Endothelial cell of umbilical vein (primary cell): ENCODE data around the gene TMEM154. TPM values are rescaled to one million over a fixed set of nuclear protein-coding genes. Genes with fewer than 3 reads are reported as not detected.

Experiments
- BruUV-seq: library from RNA; stranded (reverse); fragments of 400-500 nt; replicated peaks from 2 replicates; lab custom pipeline; 2021; lab: Mats Ljungman, UMichigan
- CTCF ChIA-PET: fragments of 300-600, 350-600 bp; sonication (Branson Sonifier 250); formaldehyde crosslinking; loops from one replicate; lab custom pipeline; 2021; ENCODE audit warnings: antibody characterized with exemption, inconsistent platforms; lab: Charles Lee
- POLR2A ChIA-PET: fragments of 300-600, 350-600 bp; sonication (Branson Sonifier 250); formaldehyde crosslinking; loops from one replicate; lab custom pipeline; 2021; ENCODE audit warnings: antibody characterized with exemption, inconsistent platforms; lab: Charles Lee
- DNase-seq: peaks from one replicate; pipeline ENCODE4 v3.0.0-alpha.2; 2011; ENCODE audit warnings: low read depth, low spot score
- FAIRE-seq: peaks from 2 replicates; lab custom pipeline; 2011; peaks lifted over from hg19 to GRCh38; lab: Jason Lieb, UNC
- H2AFZ ChIP-seq: 2 replicates; pipeline ENCODE4 v1.6.0; 2012; ENCODE audit warnings: low read depth, low read length, control low read depth, inconsistent platforms
- H3K27ac ChIP-seq: 2 replicates; pipeline ENCODE4 v1.5.1; 2011; ENCODE audit warnings: low read depth, mild to moderate bottlenecking, control low read depth, low read length, moderate library complexity; ENCODE audit not compliant: insufficient read depth
- H3K27me3 ChIP-seq, 2 experiments: 2 replicates each; pipeline versions ENCODE4 v1.6.0 to v1.6.1; 2011; ENCODE audit warnings: low read length in 2 of 2, mixed read lengths in 1 of 2; ENCODE audit not compliant: control insufficient read depth in 2 of 2, insufficient read depth in 2 of 2
- H3K36me3 ChIP-seq, 2 experiments: 2 replicates in 1 of 2; 3 replicates in 1 of 2; pipeline ENCODE4 v1.5.1; 2011; ENCODE audit warnings: low read length in 2 of 2, mild to moderate bottlenecking in 1 of 2, moderate library complexity in 1 of 2; ENCODE audit not compliant: control insufficient read depth in 2 of 2, insufficient read depth in 2 of 2; ENCODE audit errors: extremely low read depth in 1 of 2
- H3K4me1 ChIP-seq: 3 replicates; pipeline ENCODE4 v1.5.1; 2011; ENCODE audit warnings: mild to moderate bottlenecking, low read length; ENCODE audit not compliant: control insufficient read depth, insufficient read depth; ENCODE audit errors: extremely low read depth
- H3K4me2 ChIP-seq: 2 replicates; pipeline ENCODE4 v1.6.1; 2011; ENCODE audit warnings: low read length, control low read depth, mixed read lengths; ENCODE audit not compliant: insufficient read depth
- H3K4me3 ChIP-seq, 3 experiments: fragments of 200-600 bp in 1 of 3; sonication (generic), shearing (Covaris generic) in 1 of 3; replicated peaks in 1 of 3; 2 replicates each; pipeline ENCODE4 v1.5.1; 2011 to 2016; ENCODE audit warnings: control low read depth in 3 of 3, low read length in 3 of 3, mild to moderate bottlenecking in 2 of 3, inconsistent platforms in 1 of 3, low read depth in 1 of 3, moderate library complexity in 1 of 3; ENCODE audit not compliant: insufficient read depth in 1 of 3
- H3K79me2 ChIP-seq: 2 replicates; pipeline ENCODE4 v1.6.0; 2012; ENCODE audit warnings: low read length, inconsistent platforms; ENCODE audit not compliant: control insufficient read depth, insufficient read depth
- H3K9ac ChIP-seq: replicated peaks from 2 replicates; pipeline ENCODE3; 2011; ENCODE audit warnings: low read length, control low read depth; ENCODE audit not compliant: insufficient read depth; ENCODE audit errors: extremely low read depth
- H3K9me1 ChIP-seq: replicated peaks from 3 replicates; pipeline ENCODE4 v1.6.0; 2011; ENCODE audit warnings: mild to moderate bottlenecking, low read length; ENCODE audit not compliant: control insufficient read depth, insufficient read depth; ENCODE audit errors: extremely low read depth
- H3K9me3 ChIP-seq: replicated peaks from 2 replicates; pipeline ENCODE4 v1.5.1; 2012; ENCODE audit warnings: low read length, inconsistent platforms; ENCODE audit not compliant: control insufficient read depth, insufficient read depth
- H4K20me1 ChIP-seq: replicated peaks from 2 replicates; pipeline ENCODE3; 2011; ENCODE audit warnings: mild to moderate bottlenecking, low read length; ENCODE audit not compliant: control insufficient read depth, insufficient read depth; ENCODE audit errors: extremely low read depth
- CTCF ChIP-seq, 2 donors: IDR thresholded peaks; 1 replicate in 1 of 2; 2 replicates in 1 of 2; pipeline ENCODE4 v1.5.1; 2011; ENCODE audit warnings: low read length in 2 of 2, mild to moderate bottlenecking in 2 of 2, moderate library complexity in 2 of 2, control low read depth in 1 of 2, inconsistent platforms in 1 of 2, low read depth in 1 of 2; ENCODE audit not compliant: insufficient read depth in 1 of 2; ENCODE audit errors: extremely low read depth in 1 of 2
- EZH2 ChIP-seq: IDR thresholded peaks from 2 replicates; pipeline ENCODE4 v1.6.1; 2012; ENCODE audit warnings: borderline replicate concordance, low read depth, mild to moderate bottlenecking, moderate library complexity, low read length, inconsistent platforms; ENCODE audit not compliant: severe bottlenecking
- FOS ChIP-seq: IDR thresholded peaks from 2 replicates; pipeline ENCODE4 v1.6.1; 2011; ENCODE audit warnings: mild to moderate bottlenecking, low read length, moderate library complexity, borderline replicate concordance; ENCODE audit not compliant: insufficient read depth
- JUN ChIP-seq: IDR thresholded peaks from 2 replicates; pipeline ENCODE4 v1.6.1; 2011; ENCODE audit warnings: borderline replicate concordance, low read depth; ENCODE audit not compliant: insufficient read length, insufficient read depth
- MYC ChIP-seq: IDR thresholded peaks from one replicate; pipeline ENCODE4 v1.6.1; 2011; ENCODE audit warnings: mild to moderate bottlenecking, low read depth, low read length
- POLR2A ChIP-seq: IDR thresholded peaks from 2 replicates; pipeline ENCODE4 v1.6.1; 2012; ENCODE audit warnings: low read depth, mild to moderate bottlenecking, control low read depth, low read length
- POLR2AphosphoS5 ChIP-seq: IDR thresholded peaks from 2 replicates; pipeline ENCODE4 v1.6.1; 2012; ENCODE audit warnings: low read depth, mild to moderate bottlenecking, control low read depth, low read length, moderate library complexity; ENCODE audit not compliant: insufficient read depth
- dilution Hi-C: fragments of 300-500 bp; cut with MboI; formaldehyde crosslinking; loops from one replicate; pipeline ENCODE4 v1.15.0; 2019; ENCODE audit warnings: low sequenced_read_pairs; ENCODE audit not compliant: extremely low pct_ligation_motif_present
- intact Hi-C: fragments of 100-400 bp; cut with micrococcal nuclease; formaldehyde crosslinking; loops from one replicate; pipeline ENCODE4 v1.10.0; 2022
- polyA plus RNA-seq, 4 experiments: library from polyadenylated mRNA; depleted of rRNA in 3 of 4; stranded (reverse) in 3 of 4; unstranded in 1 of 4; fragments of >200 nt; gene quantifications; 2 replicates each; pipeline versions ENCODE4 v1.2.1 to v1.2.3, GENCODE V29; 2011 to 2012; ENCODE audit warnings: missing spikeins in 1 of 4
- total RNA-seq: library from RNA; stranded (reverse); gene quantifications from 2 replicates; pipeline ENCODE4 v1.2.3, GENCODE V29; 2021
- TF ChIP-seq, protein P1 (sequence below): IDR thresholded peaks from 2 replicates; pipeline ENCODE4 v1.6.1; 2011; ENCODE audit not compliant: insufficient read depth, insufficient read length

The TMEM154 gene
- total and polyA plus RNA-seq, 2 donors (not counting 3 experiments of a cell fraction or from before 2014, with no cell fraction given), result 5.4 to 50.0 TPM

- Histone ChIP-seq H3K36me3 (no peaks in the 10 kb centered on the region), H3K4me1 (no peaks in the 10 kb centered on the region), H3K27ac (no peak overlapping the region), H3K4me2 (no peak overlapping the region), H3K9ac (no peak overlapping the region), H3K27me3 (no peaks in the 10 kb centered on the region), H3K9me1 (no peaks in the 10 kb centered on the region), H3K4me3 (no peak overlapping the region), H3K79me2 (peaks cover 11% of the 10 kb centered on the region), H3K9me3 (no peaks in the 10 kb centered on the region), H2AFZ (no peak overlapping the region), H4K20me1 (no peaks in the 10 kb centered on the region)
- ChIA-PET CTCF (interaction anchor here (1.2 kb wide), 1 partner anchor 18 kb away, joined by 3 read pairs; no protein-coding TSS in a partner anchor), POLR2A (no interaction called here)
- dilution Hi-C loops, result no loop called here
- no peak for FAIRE-seq
- no peak for DNase-seq
- no peak for TF ChIP-seq CTCF (IDR thresholded peaks at IDR 0.05; ENCODE audit: extremely low read depth in 1 of 2, insufficient read depth in 1 of 2, low read depth in 1 of 2, low read length in 2 of 2)
- no peak for TF ChIP-seq FOS
- no peak for TF ChIP-seq POLR2A
- TF ChIP-seq POLR2AphosphoS5, result no peak
- BruUV-seq, result no TSS peak
- intact Hi-C loops, result no loop called here
Observed at GRCh38 chr4:152659806-152660205, 20.0 kb downstream of the TMEM154 start.

- Histone ChIP-seq H2AFZ (no peak overlapping the region), H3K9me1 (no peaks in the 10 kb centered on the region), H3K9ac (no peak overlapping the region), H3K36me3 (no peaks in the 10 kb centered on the region), H3K9me3 (no peaks in the 10 kb centered on the region), H3K27me3 (no peaks in the 10 kb centered on the region), H3K4me3 (no peak overlapping the region), H3K79me2 (peaks cover 11% of the 10 kb centered on the region), H3K4me1 (no peaks in the 10 kb centered on the region), H4K20me1 (no peaks in the 10 kb centered on the region), H3K4me2 (no peak overlapping the region), H3K27ac (no peak overlapping the region)
- no peak for DNase-seq
- dilution Hi-C loops, result no loop called here
- CTCF ChIA-PET, result interaction anchor here (1.1 kb wide), 1 partner anchor 156 kb away, joined by 3 read pairs; no protein-coding TSS in a partner anchor
- BruUV-seq, result no TSS peak
- POLR2A ChIA-PET, result no interaction called here
- TF ChIP-seq, protein P1, sequence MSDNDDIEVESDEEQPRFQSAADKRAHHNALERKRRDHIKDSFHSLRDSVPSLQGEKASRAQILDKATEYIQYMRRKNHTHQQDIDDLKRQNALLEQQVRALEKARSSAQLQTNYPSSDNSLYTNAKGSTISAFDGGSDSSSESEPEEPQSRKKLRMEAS, result no peak
- TF ChIP-seq EZH2 (no peak), FOS (no peak), MYC (no peak), JUN (no peak), POLR2A (no peak)
- intact Hi-C loops, result no loop called here
- no peak for FAIRE-seq
Observed at GRCh38 chr4:152657657-152658056, 22.1 kb downstream of the TMEM154 start.
